Measurements from ENCODE around the gene NUAK1. TPM values are rescaled to one million over a fixed set of nuclear protein-coding genes. Genes with fewer than 3 reads are reported as not detected.

Gene NUAK1
- total RNA-seq, 1 experiment from 2014 or later = 10.1 TPM

DNA sequence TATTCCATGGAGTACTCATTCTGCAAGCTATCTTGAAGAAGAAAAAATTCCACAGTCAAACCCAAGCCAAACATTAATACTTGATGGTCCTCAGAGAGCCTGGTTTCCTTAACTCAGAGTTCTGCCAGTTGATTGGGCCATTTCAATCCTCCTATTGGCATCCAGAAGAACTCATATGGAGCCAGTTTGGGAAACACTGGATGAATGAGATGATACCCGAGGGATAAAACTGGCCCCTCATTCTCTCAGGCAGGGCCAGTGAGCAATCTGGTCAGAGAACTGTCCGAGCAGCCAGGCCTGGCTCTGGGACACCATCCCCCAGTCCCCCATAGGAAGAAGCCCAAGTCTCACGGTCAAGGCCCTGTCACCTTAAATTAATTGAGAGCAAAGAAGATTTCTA, 48.8 kb downstream of the NUAK1 start:
- Histone ChIP-seq H3K18ac (ENCODE audit: insufficient read length, low read depth, low read length) (no peak overlapping the region), H3K27me3 (ENCODE audit: insufficient read depth, low read length) (no peaks in the 10 kb centered on the region), H3K79me1 (ENCODE audit: insufficient read depth, low read depth, low read length, poor library complexity, severe bottlenecking) (no peaks in the 10 kb centered on the region), H3K23ac (ENCODE audit: insufficient read length, low read depth, low read length) (no peak overlapping the region), H4K8ac (replicated peaks; ENCODE audit: insufficient read length, low read depth, low read length) (no peak overlapping the region), H2BK120ac (ENCODE audit: low read depth, low read length, poor library complexity, severe bottlenecking) (no peak overlapping the region), H3K79me2 (ENCODE audit: insufficient read depth, low read length) (no peaks in the 10 kb centered on the region), H3K4ac (ENCODE audit: low read depth, low read length) (no peak overlapping the region), H4K5ac (ENCODE audit: insufficient read length, low read depth, low read length) (no peak overlapping the region), H2BK20ac (ENCODE audit: low read depth, low read length, poor library complexity, severe bottlenecking) (no peak overlapping the region), H3K9ac (ENCODE audit: extremely low read depth, insufficient read length, low read length) (no peak overlapping the region), H2AFZ (ENCODE audit: low read length) (no peak overlapping the region), H3K4me1 (ENCODE audit: insufficient read depth, low read length) (no peaks in the 10 kb centered on the region), H3K23me2 (ENCODE audit: insufficient read length, low read depth, low read length, poor library complexity, severe bottlenecking) (no peaks in the 10 kb centered on the region), H3T11ph (ENCODE audit: low read length) (no peak overlapping the region), H3K56ac (ENCODE audit: insufficient read length, low read depth, low read length) (no peak overlapping the region), H2BK15ac (ENCODE audit: low read depth, low read length) (no peak overlapping the region), H2BK5ac (ENCODE audit: insufficient read length, low read length) (no peak overlapping the region), H4K91ac (ENCODE audit: insufficient read length, low read depth, low read length) (no peak overlapping the region), H3K14ac (ENCODE audit: insufficient read depth, low read length) (no peak overlapping the region), H3K27ac (ENCODE audit: insufficient read length, low read depth, low read length) (no peak overlapping the region), H3K9me3 (ENCODE audit: control insufficient read depth, low read depth, low read length) (no peaks in the 10 kb centered on the region), H2BK12ac (ENCODE audit: insufficient read length, low read depth, low read length) (no peak overlapping the region), H2AK5ac (ENCODE audit: insufficient read length, low read length) (no peak overlapping the region), H4K20me1 (ENCODE audit: control insufficient read depth, insufficient read depth, insufficient read length) (no peaks in the 10 kb centered on the region), H3K4me2 (ENCODE audit: insufficient read depth, insufficient read length, low read length) (no peak overlapping the region)
- Mint-ChIP-seq H3K9me3 (no peaks in the 10 kb centered on the region), H3K27me3 (ENCODE audit: low read depth) (no peaks in the 10 kb centered on the region), H3K36me3 (ENCODE audit: insufficient read depth in 1 of 3, low read depth in 3 of 3) (peaks cover 0 to 7% (median 0%) of the 10 kb centered on the region in 3 experiments; a peak in 4 of 7 replicates), H3K27ac (peak overlapping the region in 1 of 3 experiments; percentile 83; a peak in 1 of 7 replicates), H3K4me3 (no peak overlapping the region), H3K4me1 (peaks cover 6 to 10% of the 10 kb centered on the region in 2 experiments; a peak in 3 of 4 replicates)
- TF ChIP-seq, protein P1, sequence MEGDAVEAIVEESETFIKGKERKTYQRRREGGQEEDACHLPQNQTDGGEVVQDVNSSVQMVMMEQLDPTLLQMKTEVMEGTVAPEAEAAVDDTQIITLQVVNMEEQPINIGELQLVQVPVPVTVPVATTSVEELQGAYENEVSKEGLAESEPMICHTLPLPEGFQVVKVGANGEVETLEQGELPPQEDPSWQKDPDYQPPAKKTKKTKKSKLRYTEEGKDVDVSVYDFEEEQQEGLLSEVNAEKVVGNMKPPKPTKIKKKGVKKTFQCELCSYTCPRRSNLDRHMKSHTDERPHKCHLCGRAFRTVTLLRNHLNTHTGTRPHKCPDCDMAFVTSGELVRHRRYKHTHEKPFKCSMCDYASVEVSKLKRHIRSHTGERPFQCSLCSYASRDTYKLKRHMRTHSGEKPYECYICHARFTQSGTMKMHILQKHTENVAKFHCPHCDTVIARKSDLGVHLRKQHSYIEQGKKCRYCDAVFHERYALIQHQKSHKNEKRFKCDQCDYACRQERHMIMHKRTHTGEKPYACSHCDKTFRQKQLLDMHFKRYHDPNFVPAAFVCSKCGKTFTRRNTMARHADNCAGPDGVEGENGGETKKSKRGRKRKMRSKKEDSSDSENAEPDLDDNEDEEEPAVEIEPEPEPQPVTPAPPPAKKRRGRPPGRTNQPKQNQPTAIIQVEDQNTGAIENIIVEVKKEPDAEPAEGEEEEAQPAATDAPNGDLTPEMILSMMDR (conservative IDR thresholded peaks at IDR 0.05) = no peak
- no CpG with 5 or more reads among the region's 3 CpGs for whole genome bisulfite sequencing (ENCODE audit: extremely low coverage, insufficient read length, low lambda C conversion rate)
- DNase-seq = no peak

Measured in H9 (cell line).